ENCODE results near the gene CD1C.

GRCh38 chr1:158274797-158275196, 14.9 kb upstream of the CD1C start:
- TF ChIP-seq, protein P1, sequence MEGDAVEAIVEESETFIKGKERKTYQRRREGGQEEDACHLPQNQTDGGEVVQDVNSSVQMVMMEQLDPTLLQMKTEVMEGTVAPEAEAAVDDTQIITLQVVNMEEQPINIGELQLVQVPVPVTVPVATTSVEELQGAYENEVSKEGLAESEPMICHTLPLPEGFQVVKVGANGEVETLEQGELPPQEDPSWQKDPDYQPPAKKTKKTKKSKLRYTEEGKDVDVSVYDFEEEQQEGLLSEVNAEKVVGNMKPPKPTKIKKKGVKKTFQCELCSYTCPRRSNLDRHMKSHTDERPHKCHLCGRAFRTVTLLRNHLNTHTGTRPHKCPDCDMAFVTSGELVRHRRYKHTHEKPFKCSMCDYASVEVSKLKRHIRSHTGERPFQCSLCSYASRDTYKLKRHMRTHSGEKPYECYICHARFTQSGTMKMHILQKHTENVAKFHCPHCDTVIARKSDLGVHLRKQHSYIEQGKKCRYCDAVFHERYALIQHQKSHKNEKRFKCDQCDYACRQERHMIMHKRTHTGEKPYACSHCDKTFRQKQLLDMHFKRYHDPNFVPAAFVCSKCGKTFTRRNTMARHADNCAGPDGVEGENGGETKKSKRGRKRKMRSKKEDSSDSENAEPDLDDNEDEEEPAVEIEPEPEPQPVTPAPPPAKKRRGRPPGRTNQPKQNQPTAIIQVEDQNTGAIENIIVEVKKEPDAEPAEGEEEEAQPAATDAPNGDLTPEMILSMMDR (IDR thresholded peaks at IDR 0.05), result no peak
- TF ChIP-seq POLR2A (IDR thresholded peaks at IDR 0.05) (no peak), POLR2AphosphoS5 (IDR thresholded peaks at IDR 0.05) (no peak)

All from prostate gland (tissue), 2 donors.